GM18502 (cell line): ENCODE data around the gene AK5.
"Not testable (repeated sequence)": the region's sequence is repeated elsewhere in the genome, so short reads cannot be mapped to it uniquely, and the experiment has no call there.

Experiments
- ATAC-seq: cut with Tn5 transposase; IDR thresholded peaks from one replicate; pipeline ENCODE4 v1.9.1; 2021; ENCODE audit warnings: mild to moderate bottlenecking; ENCODE audit not compliant: unreplicated experiment, poor library complexity

Gene AK5

DNA sequence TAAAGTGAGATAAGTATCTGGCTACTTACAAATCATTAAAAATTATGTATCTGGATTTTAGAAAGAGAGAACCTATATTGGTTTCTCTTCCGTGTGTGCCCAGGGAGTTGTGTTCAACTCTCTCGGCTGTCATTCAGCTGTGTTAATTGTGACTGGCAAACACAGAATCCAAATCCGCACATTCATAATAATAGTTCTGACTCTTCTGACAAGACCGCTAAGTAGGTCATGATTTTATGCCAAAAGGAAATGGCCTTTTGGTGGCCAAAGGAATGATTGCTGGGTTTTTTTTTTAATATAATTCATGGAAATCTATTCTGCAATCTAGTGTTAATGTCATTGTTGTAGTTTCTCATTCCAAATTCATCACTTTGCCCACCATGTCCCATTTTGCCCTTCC is 110.7 kb downstream of the AK5 start:
- ATAC-seq: no peak

DNA sequence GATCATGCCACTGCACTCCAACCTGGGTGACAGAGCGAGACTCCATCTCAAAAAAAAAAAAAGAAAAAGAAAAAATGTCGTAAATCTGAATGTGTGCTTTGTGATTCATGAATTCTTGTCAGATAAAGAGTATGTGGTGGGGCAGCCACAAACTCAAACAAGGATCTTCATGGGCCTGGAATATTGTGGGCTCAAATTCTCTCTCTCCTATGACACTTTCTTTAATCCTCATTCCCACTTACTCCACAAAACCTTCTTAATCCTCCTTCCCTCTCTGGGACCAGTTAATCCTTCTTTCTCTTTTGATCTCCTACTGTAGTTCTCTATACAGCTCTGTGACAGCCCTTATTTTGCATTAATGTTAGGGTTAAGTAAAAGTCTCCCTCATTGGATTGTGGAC is 112.3 kb downstream of the AK5 start:
- ATAC-seq: no peak

DNA sequence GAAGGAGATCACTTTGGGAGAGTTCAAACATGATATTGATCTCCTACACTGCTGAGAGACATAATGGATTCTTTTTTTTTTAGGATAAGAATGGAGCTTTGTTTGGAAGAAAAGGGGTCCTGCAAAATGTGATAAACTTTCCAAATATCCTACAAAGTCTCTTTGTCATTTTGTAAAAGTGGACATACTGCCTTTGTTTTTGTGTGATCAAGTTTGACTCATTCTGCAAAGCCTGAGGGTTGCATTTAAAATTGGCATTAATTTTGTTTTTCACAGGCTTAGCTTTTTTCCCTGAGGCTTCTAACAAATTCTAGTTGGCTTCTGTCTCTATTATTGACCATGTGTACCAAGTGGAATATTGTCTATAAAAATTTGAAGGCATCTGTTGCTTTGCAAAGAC is 113.2 kb downstream of the AK5 start:
- ATAC-seq: no peak

DNA sequence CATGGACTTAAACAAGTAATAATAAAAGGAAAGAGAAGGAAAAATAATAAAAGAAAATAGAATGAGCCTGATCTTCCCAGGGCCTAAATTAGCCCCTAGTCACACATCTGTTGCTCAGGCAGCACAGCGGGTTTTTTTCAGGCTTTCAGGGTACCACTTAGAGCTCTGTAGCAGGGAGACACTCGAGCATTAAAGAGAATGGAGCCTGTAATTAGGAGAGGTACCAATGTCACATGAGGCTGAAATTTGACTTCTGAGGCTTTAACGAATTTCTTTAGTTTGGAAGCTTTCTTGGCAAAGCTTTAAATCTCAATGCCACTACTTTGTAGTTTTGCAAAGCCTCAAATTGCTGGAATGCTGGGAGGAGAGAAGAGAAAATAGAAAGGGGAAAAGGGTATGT is 116.3 kb downstream of the AK5 start:
- ATAC-seq: no peak

DNA sequence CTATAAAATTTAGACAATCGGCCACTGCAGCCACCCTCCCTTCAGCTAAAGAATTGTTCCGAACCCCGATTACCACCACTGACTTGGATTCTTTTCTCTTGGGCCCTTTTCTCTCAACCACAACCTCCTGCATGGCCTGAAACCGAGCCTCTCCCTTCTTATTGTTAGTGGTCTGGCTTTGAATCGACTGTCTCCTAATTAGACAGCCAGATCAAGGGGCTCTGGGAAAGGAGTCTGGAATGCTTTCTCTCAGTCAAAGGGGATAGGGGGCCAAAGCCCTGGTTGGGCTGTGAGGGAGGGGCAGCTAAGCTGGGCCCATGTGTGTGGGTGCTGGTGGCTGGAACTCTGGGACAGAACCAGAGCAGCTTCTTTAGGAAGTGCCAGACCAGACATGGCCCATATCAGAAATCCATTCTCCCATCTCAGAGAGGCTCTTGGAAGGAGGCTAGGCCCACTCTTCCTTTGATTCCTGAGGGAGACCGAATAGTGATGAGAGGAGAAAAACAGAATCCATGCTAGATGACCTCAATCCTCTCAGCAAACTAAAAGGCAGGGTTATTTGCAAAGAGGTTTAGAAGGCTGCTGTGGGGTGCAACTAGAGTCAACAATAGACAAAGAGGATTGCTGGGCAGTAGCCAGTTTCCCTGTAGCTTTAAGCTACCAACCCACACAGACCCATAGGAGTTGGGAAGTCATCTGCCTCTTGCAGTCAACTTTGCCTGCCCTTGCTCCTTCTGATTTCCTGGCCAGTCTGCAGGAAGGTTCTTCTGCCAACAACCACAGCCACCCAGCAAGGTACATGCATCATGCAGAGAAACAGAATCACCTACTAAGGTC is 117.6 kb downstream of the AK5 start:
- no peak for ATAC-seq

- no peak for ATAC-seq
Measured at GRCh38 chr1:77400781-77401180, 119.0 kb downstream of the AK5 start.

DNA sequence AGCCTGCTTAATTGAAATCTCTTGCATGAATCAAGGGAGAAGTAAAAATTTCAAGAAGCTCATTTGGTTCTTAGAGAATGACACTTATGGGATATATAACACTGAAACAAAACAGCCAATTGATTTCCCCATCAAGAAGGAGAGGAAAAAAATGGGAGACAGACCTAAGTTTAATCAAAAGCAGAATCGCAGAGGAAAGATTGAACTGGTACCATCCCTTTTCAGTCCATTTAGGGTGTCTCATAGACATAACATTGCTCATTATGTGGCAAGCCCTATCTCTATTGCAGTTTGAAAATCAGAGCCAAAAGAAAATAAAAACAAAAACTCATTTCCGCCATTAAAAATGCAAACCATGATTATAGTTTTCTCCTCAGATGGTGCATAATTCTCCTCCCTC is 119.6 kb downstream of the AK5 start:
- ATAC-seq: no peak

DNA sequence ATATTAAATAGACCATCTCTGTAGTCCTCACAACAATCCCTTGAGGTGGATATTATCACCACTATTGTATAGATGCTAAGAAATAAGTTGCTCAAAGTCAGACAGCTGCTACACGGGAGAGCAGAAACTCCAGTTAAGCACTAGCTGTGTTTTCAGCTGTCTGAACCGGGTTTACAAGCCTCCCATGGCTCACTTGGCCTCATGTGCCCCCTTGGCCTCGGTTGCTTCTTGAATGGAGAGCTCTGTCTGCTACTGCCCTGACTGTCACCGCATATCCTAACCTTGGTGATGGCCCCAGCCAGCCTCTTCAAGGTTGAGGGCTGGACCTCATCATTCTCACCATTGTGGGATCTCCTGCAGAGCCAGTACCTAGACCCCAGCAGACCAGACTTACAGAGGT is 123.4 kb downstream of the AK5 start:
- no peak for ATAC-seq

GRCh38 chr1:77406661-77407060 is 124.8 kb downstream of the AK5 start:
- ATAC-seq: no peak

GRCh38 chr1:77407738-77408375 is 126.0 kb downstream of the AK5 start:
- ATAC-seq: no peak

DNA sequence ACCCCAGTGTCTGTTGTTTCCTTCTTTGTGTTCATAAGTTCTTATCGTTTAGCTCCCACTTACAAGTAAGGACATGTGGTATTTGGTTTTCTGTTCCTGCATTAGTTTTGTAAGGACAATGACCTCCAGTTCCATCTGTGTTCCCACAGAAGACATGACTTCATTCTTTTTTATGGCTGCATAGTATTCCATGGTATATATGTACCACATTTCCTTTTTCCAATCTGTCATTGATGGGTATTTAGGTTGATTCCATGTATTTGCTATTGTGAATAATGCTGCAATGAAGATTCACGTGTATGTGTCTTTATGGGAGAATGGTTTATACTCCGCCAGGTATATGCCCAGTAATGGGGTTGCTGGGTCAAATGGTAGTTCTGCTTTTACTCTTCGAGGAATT is 127.1 kb downstream of the AK5 start:
- ATAC-seq: not testable (repeated sequence)

- ATAC-seq: no peak
Measured at GRCh38 chr1:77412069-77412819, 130.4 kb downstream of the AK5 start.

- ATAC-seq: peak; percentile 42
Measured at GRCh38 chr1:77412820-77413530, 131.2 kb downstream of the AK5 start.

DNA sequence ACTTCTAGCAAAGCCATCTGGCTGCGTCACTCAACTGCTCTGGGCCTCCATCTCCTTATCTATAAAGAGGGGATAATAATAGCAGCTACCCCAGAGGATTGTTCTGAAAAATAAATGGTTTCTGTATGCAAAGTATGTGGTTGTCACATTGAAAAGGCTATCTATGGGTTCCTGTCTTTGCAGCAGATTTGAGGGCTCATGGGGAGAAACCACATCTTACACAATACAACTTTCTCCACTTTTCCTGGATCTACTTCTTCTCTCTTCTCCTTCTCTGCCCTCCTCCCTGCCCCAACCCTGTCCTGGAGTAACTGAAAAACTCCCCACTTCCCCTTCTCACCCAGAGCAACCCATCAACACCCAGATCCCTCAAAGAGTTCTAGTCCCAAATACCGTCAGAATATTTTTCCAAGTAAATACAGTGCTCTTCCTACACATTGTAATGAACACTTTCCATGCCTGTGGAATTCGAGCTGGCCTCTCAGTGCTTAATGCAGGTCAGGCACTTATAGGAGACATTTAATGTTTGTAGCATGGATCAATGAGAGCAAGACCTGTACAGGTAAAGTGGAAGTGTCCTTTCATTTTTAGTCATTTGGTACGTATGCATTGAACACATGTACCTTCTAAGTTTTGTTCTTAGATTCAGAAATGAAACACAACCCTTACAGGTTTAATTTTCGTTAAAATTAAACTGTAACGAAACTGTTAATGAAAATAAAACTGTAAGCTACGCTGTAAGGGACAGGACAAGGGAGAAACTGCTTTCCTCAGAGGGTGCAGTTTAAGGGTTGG is 131.9 kb downstream of the AK5 start:
- peak; percentile 94 for ATAC-seq

- ATAC-seq: no peak
Measured at GRCh38 chr1:77415579-77415978, 133.8 kb downstream of the AK5 start.

DNA sequence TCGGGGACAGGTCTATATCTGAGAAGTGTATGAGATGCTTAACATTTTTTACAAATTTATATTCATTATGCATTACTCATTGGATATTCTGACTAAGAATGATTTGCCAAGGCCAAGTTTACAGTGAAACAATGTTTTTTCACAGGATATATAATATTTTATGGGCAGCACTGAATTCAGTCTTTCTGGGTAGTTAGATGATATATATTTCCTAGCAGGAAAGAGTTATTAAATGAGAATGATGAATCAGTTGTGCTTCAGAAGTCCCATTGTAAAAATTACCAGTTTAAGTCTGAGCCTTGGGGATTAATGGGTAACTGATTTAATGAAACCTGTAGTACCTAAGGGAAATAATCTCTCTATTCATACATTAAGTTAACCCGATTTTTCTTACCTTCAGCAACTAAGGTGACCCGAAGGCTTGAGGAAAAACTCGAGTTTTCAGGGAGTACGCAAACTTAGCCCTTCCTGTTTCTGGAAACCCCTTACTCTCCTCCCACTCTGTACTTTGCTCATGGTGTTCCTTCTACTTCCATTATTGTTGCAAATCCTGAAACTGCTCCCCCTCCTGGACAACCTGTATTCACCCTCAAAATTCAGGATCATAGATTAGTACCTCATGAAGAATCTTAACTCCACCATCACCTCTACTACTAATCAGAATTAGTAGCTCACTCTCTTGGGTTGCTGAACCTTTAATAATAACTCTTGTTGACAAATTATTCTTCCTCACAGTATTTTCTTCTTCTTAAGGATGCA is 135.1 kb downstream of the AK5 start:
- no peak for ATAC-seq

- ATAC-seq: not testable (repeated sequence)
Measured at GRCh38 chr1:77418055-77418454, 136.2 kb downstream of the AK5 start.

DNA sequence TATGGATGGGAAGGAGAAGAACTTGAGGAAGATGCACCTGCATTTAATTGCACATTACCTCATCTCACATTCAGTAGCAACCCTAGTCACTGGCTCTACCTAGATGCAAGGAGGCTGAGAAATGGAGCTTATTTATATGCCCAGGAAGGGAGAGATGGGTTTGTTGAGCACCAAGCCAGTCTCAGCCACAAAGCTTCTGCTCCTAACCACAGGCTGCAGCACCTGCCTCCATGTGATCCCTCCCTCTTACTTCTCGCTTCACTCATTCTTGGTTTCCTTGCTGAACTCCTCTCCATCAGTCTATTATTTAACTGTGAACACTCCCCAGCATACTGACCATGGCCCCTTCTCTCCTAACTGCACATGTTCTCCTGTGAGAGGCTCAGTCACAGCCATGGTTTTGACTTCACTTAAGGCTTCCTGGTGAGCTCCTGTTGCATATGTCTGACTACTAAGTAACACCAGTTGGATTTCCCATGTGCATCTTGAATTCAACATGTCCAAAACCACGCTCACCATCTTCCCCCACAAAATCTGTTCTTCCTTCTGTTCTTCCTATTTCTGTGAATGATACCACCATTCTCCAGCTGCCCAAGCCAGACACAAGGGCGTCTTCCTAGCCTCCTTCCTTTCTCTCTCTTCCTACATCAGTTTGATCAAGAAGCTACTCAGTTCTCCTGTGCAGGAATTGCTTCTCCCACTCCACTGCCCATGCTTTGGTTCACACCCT is 139.8 kb downstream of the AK5 start:
- ATAC-seq: peak; percentile 68
